Measurements from ENCODE around the gene PPP1R16B.

Gene PPP1R16B

DNA sequence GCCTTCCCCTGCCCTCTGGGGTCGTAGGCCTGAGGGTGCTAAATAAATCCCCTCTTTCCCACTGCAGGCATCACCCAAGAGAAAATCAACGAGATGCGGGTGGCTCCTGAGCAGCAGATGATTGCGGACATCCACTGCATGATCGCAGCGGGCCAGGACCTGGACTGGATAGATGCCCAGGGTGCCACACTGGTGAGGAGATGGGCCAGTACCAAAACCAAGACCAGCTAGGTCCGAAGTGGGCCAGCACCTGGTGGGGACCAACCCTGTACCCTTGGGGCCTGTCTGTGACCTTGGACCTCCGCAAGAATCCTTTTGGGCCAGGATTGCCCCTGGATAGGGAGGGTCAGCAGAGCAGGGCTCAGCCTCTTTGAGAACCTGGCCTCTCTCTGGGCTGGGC, 97.1 kb downstream of the PPP1R16B start:
- no peak for DNase-seq

GRCh38 chr20:38903335-38903734, 97.8 kb downstream of the PPP1R16B start:
- no peak for DNase-seq

GRCh38 chr20:38905375-38905774, 99.9 kb downstream of the PPP1R16B start:
- DNase-seq = no peak

GRCh38 chr20:38907918-38908677, 102.6 kb downstream of the PPP1R16B start:
- no peak for DNase-seq

- no peak for DNase-seq
Measured at GRCh38 chr20:38915355-38915754, 109.9 kb downstream of the PPP1R16B start.

GRCh38 chr20:38917657-38918056, 112.2 kb downstream of the PPP1R16B start:
- no peak for DNase-seq

DNA sequence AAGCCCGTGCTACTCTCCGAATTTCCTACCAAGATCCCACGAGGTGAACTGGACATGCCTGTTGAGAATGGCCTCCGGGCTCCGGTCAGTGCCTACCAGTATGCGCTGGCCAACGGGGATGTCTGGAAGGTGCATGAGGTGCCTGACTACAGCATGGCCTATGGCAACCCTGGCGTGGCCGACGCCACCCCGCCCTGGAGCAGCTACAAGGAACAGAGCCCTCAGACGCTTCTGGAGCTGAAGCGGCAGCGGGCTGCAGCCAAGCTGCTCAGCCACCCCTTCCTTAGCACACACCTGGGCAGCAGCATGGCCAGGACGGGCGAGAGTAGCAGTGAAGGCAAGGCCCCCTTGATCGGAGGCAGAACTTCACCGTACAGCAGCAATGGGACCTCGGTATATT, 112.7 kb downstream of the PPP1R16B start:
- no peak for DNase-seq

- no peak for DNase-seq
Measured at GRCh38 chr20:38919683-38920082, 114.2 kb downstream of the PPP1R16B start.

GRCh38 chr20:38920411-38920810, 114.9 kb downstream of the PPP1R16B start:
- no peak for DNase-seq

DNA sequence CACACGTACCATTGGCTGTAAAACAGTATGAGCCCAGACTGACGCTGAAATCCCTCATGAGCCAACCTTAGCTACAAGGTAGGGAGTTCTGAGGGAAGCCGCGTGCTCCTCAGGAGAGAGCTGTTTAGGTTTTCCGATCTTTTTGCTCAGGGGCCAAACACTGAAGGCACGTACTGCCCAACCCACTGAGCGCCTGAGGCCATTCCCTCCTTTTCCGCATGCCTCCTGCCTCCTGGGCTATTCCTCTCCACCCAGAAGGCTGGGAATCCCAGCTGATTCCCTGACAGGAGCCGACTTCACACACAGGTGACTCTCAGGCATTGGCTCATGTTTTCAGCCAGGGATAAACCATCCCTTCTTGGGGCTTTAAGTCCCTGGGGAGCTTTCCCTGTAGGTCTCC, 115.4 kb downstream of the PPP1R16B start:
- no peak for DNase-seq

DNA sequence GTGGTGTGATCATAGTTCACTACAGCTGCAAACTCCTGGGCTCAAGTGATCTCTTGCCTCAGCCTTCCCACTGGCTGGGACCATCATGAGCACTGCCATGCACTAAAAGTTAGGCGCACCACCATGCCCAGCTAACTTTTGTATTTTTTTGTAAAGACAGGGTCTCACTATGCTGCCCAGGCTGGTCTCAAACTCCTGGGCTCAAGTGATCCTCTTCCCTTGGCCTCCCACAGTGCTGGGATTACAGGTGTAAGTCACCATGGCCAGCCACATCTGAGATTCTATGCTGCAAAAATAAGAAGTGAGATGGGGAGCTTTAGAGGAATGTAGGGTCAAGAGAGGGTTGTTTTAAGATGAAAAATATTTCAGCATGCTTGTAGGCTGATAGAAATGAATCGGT, 119.2 kb downstream of the PPP1R16B start:
- no peak for DNase-seq

DNA sequence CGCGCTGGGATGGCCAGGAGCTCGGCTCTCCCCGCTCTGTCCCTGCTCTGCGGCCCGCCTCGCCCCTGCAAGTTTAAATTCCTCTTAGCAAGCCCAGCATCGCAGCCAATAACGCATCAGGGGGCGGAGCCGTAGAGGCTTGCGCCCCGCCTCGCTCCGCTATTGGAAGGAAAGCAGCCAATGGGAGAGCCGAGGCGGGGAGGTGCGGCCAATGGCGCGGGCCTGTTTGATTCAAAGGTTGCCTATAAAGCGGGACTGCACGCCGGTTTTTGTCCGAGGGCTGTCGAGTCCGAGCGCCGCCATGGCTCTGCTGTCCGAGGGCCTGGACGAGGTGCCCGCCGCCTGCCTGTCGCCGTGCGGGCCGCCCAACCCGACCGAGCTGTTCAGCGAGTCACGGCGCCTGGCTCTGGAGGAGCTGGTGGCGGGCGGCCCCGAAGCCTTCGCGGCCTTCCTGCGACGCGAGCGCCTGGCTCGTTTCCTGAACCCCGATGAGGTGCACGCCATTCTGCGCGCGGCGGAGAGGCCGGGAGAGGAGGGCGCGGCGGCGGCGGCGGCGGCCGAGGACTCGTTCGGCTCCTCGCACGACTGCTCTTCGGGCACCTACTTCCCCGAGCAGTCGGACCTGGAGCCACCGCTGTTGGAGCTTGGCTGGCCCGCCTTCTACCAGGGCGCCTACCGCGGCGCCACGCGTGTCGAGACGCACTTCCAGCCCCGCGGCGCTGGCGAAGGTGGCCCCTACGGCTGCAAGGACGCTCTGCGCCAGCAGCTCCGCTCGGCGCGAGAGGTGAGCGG, 120.8 kb downstream of the PPP1R16B start, which contains the start of gene FAM83D:
TSS of gene FAM83D (plus strand) at position 276 of the 792 bp plus-strand sequence. CDS start at position 302, 26 bp downstream.
- DNase-seq = peak; percentile 98 to 100

DNA sequence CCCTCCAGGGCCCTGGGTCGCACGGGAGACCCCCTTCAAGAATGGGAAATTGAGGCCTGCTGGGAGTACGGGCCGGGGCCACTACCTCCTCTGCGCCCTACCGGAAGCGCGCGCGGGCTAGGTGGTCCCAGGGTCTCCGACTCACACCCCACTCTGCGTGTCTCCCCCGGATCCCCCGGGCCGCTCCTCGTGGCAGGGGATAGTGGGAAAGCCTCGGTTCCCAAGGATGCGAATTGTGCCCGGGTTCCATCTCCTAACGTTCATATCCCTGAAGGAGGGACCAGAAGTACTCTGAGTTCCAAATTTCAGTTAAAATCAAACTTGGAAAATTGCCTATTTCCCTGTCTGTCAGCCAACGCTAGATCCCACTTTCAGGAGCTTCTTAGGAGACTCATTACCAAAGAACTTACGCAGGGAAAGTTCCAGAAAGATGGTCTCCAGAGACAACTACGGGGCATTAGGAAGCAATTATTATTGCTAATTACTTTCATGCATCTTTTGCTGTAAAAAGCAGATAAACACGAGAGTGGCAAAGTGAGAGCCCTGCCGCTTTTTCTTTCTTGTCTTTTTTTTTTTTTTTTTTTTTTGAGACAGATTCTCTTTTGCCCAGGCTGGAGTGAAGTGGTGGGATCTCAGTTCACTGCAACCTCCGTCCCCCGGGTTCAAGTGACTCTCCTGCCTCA, 121.6 kb downstream of the PPP1R16B start:
- no peak for DNase-seq

DNA sequence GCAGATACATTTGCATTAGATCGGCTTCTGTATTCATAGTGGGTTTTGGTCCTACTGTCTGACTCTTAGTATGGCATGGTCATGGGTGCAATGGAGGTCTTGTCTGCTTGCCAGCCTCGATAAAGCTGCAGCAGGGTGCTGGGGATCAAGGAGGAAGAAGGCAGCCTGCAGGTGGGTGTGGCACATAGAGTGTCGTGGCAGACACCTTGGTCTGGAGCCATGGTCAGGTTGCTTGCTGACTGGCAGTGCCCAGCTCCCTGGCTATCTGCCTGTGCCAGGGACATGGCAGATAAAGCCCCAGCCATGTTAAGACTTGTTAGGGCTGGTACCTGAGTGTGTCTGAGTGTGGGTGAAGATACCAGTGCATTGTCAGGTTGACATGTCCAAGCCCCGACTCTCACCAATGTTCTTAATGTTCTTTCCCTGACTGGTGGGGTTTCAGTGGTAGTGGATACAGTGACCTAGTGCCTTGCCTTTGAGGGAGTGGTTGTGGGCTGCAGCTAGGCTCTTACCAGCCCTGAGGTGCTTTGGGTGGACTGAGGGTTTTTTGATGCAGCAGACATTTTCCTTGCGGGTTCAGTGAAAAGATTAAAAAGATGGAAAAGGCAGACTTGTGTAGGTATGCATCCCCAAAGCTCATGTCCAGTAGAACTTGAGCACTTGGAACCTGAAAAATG, 122.5 kb downstream of the PPP1R16B start:
- DNase-seq = peak in 1 of 2 experiments; percentile 22

GRCh38 chr20:38930242-38930569, 124.7 kb downstream of the PPP1R16B start:
- DNase-seq = no peak

DNA sequence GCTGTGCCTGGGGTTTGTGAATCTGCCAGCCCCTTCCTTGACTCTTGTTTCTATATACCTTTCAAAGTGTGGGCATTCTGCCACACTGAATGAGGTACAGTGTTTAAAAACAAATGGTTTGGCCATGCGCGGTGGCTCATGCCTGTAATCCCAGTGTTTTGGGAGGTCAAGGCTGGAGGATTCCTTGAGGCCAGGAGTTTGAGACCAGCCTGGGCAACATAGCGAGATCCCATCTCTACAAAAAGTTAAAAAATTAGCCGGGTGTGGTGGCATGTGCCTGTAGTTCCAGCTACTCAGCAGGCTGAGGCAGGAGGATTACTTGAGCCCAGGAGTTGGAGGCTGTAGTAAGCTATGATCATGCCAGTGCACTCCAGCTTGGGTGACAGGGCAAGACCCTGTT, 126.5 kb downstream of the PPP1R16B start:
- DNase-seq = no peak

GRCh38 chr20:38932457-38933120, 127.1 kb downstream of the PPP1R16B start:
- DNase-seq = no peak

GRCh38 chr20:38934530-38934929, 129.0 kb downstream of the PPP1R16B start:
- DNase-seq = no peak

DNA sequence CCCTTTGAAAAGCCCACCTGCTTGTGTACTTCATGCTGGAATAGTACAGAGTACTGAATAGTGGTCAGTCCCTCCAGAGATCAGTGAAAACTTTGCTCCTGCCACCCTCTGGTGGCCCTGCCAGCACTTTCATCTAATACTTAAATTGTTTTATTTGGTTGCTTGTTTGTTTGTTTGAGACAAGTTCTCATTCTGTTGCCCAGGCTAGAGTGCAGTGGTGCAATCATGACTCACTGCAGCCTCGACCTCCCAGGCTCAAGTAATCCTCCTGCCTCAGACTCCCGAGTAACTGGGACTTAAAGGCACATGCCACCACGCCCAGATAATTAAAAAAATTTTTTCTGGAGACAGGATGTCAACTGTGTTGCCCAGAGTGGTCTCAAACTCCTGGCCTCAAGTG, 129.8 kb downstream of the PPP1R16B start:
- DNase-seq = no peak

DNA sequence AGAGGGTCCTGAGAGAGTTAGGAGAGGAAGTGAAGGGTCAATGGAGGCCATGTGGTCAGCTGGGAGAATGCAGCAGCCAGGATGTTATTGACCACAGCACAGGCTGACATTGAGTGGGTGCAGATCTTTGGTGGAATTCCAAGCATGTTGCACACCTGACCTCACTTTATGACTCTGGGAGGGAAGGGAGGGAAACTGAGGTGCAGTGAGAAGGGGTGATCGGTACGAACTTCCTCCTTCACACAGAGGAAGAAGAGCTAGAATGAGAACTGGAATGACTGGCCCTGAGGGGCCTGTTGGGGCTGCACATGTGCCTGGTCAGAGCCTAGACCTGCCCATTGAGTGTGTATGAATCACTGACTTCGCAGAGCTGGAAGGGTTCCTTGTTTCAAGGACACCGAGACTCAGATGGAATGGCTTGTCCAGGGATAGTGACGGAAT, 130.5 kb downstream of the PPP1R16B start:
- DNase-seq = no peak

GRCh38 chr20:38937000-38937399, 131.5 kb downstream of the PPP1R16B start:
- DNase-seq = no peak

GRCh38 chr20:38937978-38938473, 132.5 kb downstream of the PPP1R16B start:
- no peak for DNase-seq

Data from NCI-H526 (cell line).